Neural crest cell (in vitro differentiated cells): ENCODE measurements around the gene DHRS11. TPM values are rescaled to one million over a fixed set of nuclear protein-coding genes. Genes with fewer than 3 reads are reported as not detected.

Source experiments
- DNase-seq: peaks from one replicate; pipeline ENCODE4 v3.0.0; 2021; ENCODE audit warnings: low read depth, mixed read lengths, low spot score
- H3K27ac Mint-ChIP-seq: one replicate; pipeline ENCODE4 v1.8.0; 2021; ENCODE audit warnings: mild to moderate bottlenecking, mixed read lengths; ENCODE audit not compliant: unreplicated experiment
- H3K27me3 Mint-ChIP-seq: 2 replicates; pipeline ENCODE4 v1.8.0; 2021; ENCODE audit warnings: low read depth, mild to moderate bottlenecking, mixed read lengths
- H3K36me3 Mint-ChIP-seq: 2 replicates; pipeline ENCODE4 v1.8.0; 2021; ENCODE audit warnings: low read depth, mild to moderate bottlenecking, mixed read lengths
- H3K4me1 Mint-ChIP-seq: 2 replicates; pipeline ENCODE4 v1.8.0; 2021; ENCODE audit warnings: mixed read lengths
- H3K4me3 Mint-ChIP-seq: one replicate; pipeline ENCODE4 v1.8.0; 2021; ENCODE audit warnings: mild to moderate bottlenecking, mixed read lengths
- H3K9me3 Mint-ChIP-seq: 2 replicates; pipeline ENCODE4 v1.8.0; 2021; ENCODE audit warnings: mixed read lengths
- total RNA-seq: library from RNA; stranded (reverse); gene quantifications from 2 replicates; pipeline ENCODE4 v1.2.1, GENCODE V29; 2021
- TF ChIP-seq, protein P1 (sequence below): fragments of 200-600 bp; sonication (generic); conservative IDR thresholded peaks from 2 replicates; pipeline ENCODE4 v1.5.0; 2021; ENCODE audit warnings: antibody characterized with exemption, mild to moderate bottlenecking

The DHRS11 gene
- total RNA-seq, 1 donor from 2014 or later, result 14.7 TPM

DNA sequence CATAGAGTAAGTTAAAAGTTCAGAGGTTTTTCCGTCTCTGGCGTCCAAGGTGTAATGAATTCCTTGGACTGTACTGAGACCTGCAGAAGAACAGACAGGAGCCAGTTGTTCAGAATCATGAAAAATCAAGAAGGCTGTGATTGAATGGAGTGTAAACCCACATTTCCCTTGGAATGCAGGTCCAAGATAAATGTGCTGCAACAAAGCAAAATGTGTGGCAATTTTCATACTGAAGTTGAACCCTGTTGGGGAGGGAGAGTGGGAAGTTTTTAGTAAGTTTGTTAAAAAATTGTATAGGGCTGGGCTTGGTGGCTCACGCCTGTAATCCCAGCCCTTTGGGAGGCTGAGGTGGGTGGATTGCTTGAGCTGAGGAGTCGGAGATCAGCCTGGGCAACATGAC is 25.6 kb upstream of the DHRS11 start:
- TF ChIP-seq, protein P1, sequence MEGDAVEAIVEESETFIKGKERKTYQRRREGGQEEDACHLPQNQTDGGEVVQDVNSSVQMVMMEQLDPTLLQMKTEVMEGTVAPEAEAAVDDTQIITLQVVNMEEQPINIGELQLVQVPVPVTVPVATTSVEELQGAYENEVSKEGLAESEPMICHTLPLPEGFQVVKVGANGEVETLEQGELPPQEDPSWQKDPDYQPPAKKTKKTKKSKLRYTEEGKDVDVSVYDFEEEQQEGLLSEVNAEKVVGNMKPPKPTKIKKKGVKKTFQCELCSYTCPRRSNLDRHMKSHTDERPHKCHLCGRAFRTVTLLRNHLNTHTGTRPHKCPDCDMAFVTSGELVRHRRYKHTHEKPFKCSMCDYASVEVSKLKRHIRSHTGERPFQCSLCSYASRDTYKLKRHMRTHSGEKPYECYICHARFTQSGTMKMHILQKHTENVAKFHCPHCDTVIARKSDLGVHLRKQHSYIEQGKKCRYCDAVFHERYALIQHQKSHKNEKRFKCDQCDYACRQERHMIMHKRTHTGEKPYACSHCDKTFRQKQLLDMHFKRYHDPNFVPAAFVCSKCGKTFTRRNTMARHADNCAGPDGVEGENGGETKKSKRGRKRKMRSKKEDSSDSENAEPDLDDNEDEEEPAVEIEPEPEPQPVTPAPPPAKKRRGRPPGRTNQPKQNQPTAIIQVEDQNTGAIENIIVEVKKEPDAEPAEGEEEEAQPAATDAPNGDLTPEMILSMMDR, result no peak
- Mint-ChIP-seq H3K36me3 (peaks cover 16% of the 10 kb centered on the region), H3K27ac (no peak overlapping the region)

DNA sequence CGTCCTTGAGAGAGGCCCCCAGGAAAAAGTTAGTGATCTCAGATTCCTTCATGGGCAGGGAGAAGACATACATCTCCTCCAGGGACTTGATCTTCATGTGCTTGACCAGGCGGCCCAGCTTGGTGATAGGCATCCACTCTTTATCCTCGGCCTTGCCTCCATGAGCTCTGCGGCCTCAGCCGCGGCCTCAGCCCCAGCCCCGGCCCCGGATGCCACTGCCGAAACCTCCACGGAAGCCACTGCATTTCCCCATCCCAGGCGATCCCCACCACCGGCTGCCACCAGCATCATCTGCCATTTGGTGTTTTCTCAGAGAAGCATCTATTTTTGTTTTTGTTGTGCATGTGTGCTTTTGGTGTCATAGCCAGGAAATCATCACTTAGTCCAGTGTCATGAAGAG is 16.7 kb upstream of the DHRS11 start:
- H3K4me3 Mint-ChIP-seq, result no peak overlapping the region
- peaks cover 17% of the 10 kb centered on the region for H3K36me3 Mint-ChIP-seq
- DNase-seq, result no peak
- no peaks in the 10 kb centered on the region for H3K9me3 Mint-ChIP-seq
- TF ChIP-seq, protein P1, result no peak
- H3K27me3 Mint-ChIP-seq, result no peaks in the 10 kb centered on the region
- H3K27ac Mint-ChIP-seq, result no peak overlapping the region
- H3K4me1 Mint-ChIP-seq, result peaks cover 29% of the 10 kb centered on the region

More for the DNA sequence above, 25.6 kb upstream of the DHRS11 start:
- H3K27me3 Mint-ChIP-seq, result no peaks in the 10 kb centered on the region
- no peaks in the 10 kb centered on the region for H3K4me1 Mint-ChIP-seq
- no peaks in the 10 kb centered on the region for H3K9me3 Mint-ChIP-seq
- DNase-seq, result no peak
- H3K4me3 Mint-ChIP-seq, result no peak overlapping the region

DNA sequence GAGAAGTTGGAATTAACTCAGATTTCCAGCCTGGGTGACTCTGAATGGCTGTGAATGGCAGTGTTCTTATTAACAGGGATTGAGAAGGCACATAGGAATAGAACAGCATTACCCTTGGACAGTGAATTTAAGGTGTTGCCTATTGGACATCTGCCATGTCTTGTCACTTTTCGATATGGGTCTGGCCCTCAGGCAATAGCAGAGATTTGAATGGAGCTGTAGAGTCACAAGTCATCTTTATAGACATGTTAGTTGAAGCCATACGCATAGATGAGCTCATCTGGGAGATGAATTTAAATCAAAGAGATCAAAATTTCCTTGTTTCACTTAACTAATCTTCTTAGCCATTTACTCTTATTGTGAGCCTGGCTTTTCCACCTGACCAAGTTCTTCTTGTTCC is 14.9 kb upstream of the DHRS11 start:
- H3K9me3 Mint-ChIP-seq, result no peaks in the 10 kb centered on the region
- peaks cover 29% of the 10 kb centered on the region for H3K4me1 Mint-ChIP-seq
- no peak for DNase-seq
- TF ChIP-seq, protein P1, result no peak
- no peaks in the 10 kb centered on the region for H3K27me3 Mint-ChIP-seq
- peaks cover 21% of the 10 kb centered on the region for H3K36me3 Mint-ChIP-seq
- no peak overlapping the region for H3K27ac Mint-ChIP-seq
- H3K4me3 Mint-ChIP-seq, result no peak overlapping the region

DNA sequence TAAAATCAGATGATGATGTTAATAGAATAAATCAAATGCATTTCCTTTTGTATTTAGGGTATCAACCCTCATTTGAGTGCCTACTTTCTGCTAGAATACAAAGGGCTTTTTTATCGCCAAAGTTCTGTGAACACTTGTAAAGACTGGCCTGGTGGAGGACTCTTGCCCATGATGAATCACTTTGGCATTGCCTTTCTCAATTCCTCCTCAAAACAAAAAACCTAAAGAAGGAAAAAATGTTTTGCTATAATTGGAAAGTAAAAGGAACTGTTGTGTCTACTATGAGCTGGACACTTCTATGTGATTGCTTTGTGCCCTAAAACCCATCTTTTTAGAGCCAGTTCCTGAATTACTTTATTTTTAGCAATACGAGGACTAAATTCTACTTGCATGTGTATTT is 13.0 kb upstream of the DHRS11 start:
- H3K36me3 Mint-ChIP-seq, result peaks cover 16% of the 10 kb centered on the region
- no peaks in the 10 kb centered on the region for H3K27me3 Mint-ChIP-seq
- H3K27ac Mint-ChIP-seq, result no peak overlapping the region
- no peak for DNase-seq
- peak overlapping the region; percentile 4 for H3K4me3 Mint-ChIP-seq
- TF ChIP-seq, protein P1, result no peak
- H3K9me3 Mint-ChIP-seq, result no peaks in the 10 kb centered on the region
- peaks cover 29% of the 10 kb centered on the region for H3K4me1 Mint-ChIP-seq

DNA sequence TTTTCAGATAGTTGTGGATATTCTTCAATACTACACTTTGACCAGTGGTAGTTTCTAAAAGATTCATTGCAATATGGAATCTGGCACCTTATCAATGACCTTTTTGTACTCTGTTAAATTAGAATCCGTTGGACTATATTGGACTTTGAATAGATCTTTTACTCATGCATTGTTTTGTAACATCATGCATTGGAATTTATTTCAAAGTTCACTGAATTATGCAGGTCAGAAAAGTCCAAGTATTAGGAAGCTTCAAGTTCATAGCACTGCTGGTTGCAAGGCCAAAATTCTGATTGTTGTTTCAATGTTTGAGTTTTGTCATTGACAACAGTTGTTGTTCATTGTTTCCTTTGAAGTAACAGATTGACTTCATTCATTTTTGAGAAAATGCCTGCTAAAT is 7.9 kb upstream of the DHRS11 start:
- no peak for DNase-seq
- H3K4me3 Mint-ChIP-seq, result no peak overlapping the region
- H3K27me3 Mint-ChIP-seq, result no peaks in the 10 kb centered on the region
- H3K4me1 Mint-ChIP-seq, result peaks cover 6% of the 10 kb centered on the region
- H3K27ac Mint-ChIP-seq, result no peak overlapping the region
- H3K9me3 Mint-ChIP-seq, result no peaks in the 10 kb centered on the region
- TF ChIP-seq, protein P1, result no peak
- peaks cover 9% of the 10 kb centered on the region for H3K36me3 Mint-ChIP-seq

DNA sequence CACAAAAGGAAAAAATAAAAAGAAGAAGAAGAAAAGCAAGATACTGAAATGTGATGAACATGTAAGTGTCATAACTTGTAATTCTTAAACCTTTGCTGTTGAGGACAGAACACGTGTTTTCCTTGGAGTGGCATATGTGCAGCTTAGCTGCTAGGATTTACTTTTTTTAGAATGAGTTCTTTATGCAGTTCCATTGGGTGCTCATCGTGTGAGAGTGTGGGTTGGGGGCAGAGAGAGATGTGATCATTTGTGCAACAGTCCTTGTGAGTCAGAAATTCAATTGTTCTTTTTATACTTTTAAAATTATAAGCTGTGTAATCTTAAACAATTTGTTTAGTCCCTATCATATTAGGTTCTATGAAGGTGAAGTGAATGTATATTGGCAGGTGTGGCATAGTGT is 5.5 kb upstream of the DHRS11 start:
- Mint-ChIP-seq H3K9me3 (no peaks in the 10 kb centered on the region), H3K27ac (no peak overlapping the region), H3K36me3 (peaks cover 2% of the 10 kb centered on the region), H3K4me1 (peaks cover 8% of the 10 kb centered on the region), H3K27me3 (no peaks in the 10 kb centered on the region), H3K4me3 (no peak overlapping the region)
- no peak for DNase-seq
- TF ChIP-seq, protein P1, result no peak
